Iris pigment epithelial cell (primary cell): Measurements from ENCODE around the gene MYO16.
"Not testable (repeated sequence)": the region's sequence is repeated elsewhere in the genome, so short reads cannot be mapped to it uniquely, and the experiment has no call there.

Source experiments
- DNase-seq: peaks from one replicate; pipeline ENCODE4 v3.0.0-alpha.2; 2011; ENCODE audit warnings: low read depth

The MYO16 gene

GRCh38 chr13:108983273-108983672, 353.9 kb downstream of the MYO16 start:
- no peak for DNase-seq

GRCh38 chr13:108984251-108984920, 355.0 kb downstream of the MYO16 start:
- no peak for DNase-seq

DNA sequence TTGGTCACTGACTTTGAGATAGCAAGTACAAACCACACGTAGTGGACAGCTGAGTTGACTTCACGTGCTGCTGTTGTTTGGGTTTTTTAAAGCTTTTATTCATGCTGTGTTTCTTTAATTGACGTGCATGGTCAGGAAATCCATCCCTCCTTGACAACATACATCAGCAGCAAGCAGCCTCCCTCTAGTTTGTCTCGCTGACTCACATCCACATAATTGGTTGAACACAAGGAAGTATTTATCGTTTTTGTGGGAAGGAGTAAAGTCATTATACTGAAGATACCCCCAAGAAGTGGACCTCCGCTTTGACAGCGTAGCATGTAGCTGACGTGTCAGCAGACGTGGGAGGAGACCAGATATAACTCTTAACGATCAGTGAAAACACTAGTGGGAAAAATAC, 355.8 kb downstream of the MYO16 start:
- no peak for DNase-seq

DNA sequence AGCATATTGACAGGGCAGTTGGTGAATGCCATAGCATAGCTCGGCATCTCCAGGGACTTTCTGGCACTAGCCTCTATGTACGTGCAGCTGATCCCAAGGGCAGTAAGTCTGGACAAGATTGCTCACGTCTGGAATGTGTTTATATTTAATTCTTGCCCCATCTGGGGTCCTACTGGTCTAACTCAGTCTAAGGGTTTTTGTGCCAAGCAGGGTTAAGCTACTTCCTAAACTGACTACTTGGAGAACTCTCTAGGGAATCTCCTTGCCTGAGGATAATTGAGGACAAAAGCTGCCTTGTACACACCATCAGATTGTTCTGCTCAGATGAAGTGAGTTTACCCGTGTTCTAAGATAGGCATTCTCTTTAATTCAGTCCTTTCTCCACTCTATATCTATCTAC, 358.1 kb downstream of the MYO16 start:
- DNase-seq: peak; percentile 47

GRCh38 chr13:108987944-108988343, 358.5 kb downstream of the MYO16 start:
- DNase-seq: no peak

- DNase-seq: not testable (repeated sequence)
Measured at GRCh38 chr13:108991416-108991815, 362.0 kb downstream of the MYO16 start.

- peak; percentile 61 for DNase-seq
Measured at GRCh38 chr13:108993346-108993745, 363.9 kb downstream of the MYO16 start.

- no peak for DNase-seq
Measured at GRCh38 chr13:108996430-108996829, 367.0 kb downstream of the MYO16 start.

DNA sequence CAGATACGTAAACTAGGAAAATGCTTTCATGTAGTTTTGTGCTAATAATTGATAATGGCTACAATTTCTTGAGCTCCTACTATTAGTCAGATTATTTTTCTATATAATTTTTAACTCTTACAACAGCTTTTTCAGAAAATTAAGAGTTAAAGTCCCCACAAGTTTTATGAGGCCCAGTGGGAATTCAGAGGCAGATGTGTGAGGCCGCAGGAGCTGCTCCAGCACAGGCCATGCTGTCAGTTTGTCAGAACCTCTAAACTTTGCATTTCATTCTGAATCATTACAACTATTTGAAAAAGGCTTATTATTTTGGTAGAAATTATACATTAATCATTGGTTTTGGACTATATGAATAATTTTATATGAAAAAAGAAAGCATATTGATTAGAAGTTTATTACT, 370.8 kb downstream of the MYO16 start:
- no peak for DNase-seq

GRCh38 chr13:109002934-109003333, 373.5 kb downstream of the MYO16 start:
- DNase-seq: no peak

DNA sequence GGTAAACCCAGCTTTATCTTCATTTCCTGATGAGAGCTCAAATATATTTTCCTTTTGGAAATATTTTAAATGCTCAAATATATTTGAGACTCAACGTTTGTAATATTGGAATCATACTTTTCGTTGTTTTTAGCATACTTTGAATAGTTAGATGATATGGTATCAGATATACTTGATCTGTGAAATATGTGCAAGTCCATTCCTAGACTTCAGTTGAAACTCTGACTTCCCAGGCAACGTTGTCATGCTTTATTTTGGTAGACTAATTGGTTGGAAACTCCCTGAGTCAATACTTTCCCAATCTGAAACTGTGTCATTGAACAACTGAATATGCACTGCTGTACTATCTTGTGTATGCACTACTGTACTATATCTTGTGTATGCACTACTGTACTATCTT, 378.5 kb downstream of the MYO16 start:
- DNase-seq: peak; percentile 58

- no peak for DNase-seq
Measured at GRCh38 chr13:109009756-109010155, 380.3 kb downstream of the MYO16 start.

- DNase-seq: peak; percentile 50
Measured at GRCh38 chr13:109010912-109011311, 381.5 kb downstream of the MYO16 start.

DNA sequence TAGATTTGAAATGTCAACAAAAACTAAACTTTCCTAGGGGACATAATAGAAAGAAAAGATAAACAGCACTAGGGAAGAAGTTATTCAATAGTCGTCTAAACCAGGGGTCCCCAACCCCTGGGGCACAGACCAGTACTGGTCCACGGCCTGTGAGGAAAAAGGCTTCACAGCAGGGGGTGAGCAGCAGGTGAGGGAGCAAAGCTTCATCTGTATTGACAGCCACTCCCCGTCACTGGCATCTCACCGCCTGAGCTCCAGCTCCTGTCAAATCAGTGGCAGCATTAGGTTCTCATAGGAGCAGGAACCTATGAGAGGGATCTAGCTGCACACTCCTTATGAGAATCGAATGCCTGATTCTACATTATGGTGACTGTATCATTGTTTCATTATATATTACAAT, 382.7 kb downstream of the MYO16 start:
- DNase-seq: no peak

GRCh38 chr13:109021558-109021957, 392.1 kb downstream of the MYO16 start:
- no peak for DNase-seq

DNA sequence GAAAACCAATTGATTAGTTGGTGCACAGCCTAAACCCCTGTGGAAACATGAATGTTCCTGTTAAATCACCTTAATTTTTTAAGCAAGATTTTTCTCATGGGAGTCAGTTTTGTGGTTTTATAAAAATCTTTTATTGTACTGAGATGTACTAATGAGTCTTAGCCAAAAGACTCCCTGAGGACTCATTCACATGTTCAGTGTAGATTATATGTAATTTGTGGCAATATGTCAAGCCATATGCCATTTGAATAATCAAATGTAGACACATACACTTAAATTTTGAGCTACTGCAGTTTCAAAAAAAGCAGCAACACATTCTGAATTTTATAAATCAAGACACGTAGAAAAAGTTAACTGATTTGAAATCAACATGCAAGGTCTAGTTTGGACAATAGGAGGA, 395.2 kb downstream of the MYO16 start:
- DNase-seq: no peak

GRCh38 chr13:109026266-109026665, 396.9 kb downstream of the MYO16 start:
- DNase-seq: no peak

DNA sequence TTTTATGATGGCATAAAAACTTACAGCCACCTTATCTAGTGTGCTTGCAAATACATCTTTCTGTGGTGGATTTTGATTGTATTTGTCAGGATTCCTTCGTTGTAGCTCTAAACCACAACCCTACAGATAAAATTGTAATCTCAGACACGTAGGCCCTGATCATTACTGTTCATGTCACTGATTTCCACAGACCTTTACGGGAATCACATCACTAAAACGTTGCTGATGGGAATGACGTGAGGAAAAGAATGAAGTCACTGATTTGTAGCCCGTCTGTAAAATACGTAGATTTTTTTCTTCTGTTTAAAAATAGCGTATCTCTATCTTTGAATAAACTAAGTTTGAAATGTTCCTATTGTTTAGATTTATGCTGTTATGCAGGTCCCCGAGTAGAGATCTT, 399.2 kb downstream of the MYO16 start:
- peak; percentile 24 for DNase-seq

- no peak for DNase-seq
Measured at GRCh38 chr13:109033090-109033489, 403.7 kb downstream of the MYO16 start.

GRCh38 chr13:109036078-109036780, 406.8 kb downstream of the MYO16 start:
- peak; percentile 17 for DNase-seq

DNA sequence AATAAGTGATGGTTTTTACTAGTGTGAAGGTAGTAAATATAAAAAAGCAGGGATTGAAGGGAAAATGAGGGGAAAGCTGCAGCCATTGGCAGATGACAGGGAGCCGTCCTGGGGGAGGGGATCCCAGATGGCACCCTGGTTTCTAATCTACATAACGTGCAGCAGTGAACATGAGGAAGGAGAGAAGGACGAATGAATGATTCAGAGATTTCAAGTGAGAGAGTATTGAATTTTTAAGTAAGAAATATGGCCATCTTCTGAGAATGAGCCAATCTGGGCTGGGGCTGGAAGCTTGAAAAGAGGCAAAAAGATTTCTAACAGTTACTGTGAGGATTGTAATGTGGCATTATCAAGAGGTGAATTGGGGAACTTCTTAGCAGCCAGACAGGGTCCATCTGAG, 414.2 kb downstream of the MYO16 start:
- no peak for DNase-seq

DNA sequence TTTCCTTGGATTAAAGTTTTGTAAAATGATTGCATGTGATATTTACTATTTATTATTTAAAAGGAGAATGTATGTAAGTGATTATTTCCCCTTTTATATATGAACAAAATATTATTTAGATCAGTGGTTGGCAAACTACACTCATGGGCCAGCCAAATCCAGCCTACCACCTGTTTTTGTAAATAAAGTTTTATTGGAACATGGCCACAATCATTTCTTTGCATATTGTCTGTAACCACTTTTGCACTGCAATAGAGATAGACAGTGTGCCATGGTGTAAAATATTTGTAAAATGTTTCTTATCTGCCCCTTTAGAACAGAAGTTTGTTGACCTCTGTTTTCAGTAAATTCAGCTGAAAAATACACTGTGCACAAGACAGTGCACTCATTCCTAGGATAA, 426.4 kb downstream of the MYO16 start:
- no peak for DNase-seq

DNA sequence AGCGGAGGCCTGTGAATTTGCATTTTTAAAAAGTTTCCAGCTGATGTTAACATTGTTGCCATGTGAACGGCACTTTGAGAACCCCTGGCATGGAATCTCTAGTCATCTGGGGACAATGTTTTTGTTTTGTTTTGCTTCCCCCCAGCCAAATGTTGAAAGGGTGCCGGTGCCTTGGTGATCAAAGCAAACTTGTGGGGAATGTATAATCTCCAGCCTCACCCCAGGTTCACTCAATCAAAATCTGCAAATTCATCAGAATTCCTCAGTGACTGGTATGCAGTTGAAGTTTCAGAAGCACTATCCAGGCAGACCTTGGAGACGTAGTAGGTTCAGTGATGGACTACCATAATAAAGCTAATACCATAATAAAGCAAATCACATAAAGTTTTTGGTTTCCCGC, 428.7 kb downstream of the MYO16 start:
- DNase-seq: no peak

DNA sequence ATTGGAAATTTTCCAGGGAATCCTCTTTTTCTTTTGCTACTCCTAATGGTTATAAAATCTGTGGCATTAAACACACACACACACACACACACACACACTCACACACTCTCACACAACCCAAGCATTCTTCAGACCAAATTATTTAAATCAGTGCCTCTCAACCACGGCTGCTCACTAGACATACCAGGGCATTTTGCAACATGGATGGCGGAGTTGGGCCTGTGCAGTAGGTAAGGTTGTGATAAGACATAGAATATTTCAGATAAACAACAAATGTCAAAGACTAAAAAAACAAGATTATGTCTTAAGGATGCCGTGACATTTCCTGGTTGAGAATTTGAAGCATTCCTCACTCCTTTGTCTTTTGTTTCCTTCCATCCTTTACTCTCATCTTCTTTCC, 443.1 kb downstream of the MYO16 start:
- no peak for DNase-seq
